OCI-LY1 (cell line): Measurements from ENCODE around the gene FAM222B.
A peak's percentile ranks its signal among the peaks of the same experiment; 100 is the strongest.

ENCODE experiments used
- H2AFZ ChIP-seq: fragments of 200-600 bp; sonication (generic), shearing (Covaris generic); 2 replicates; pipeline ENCODE4 v1.6.0; 2014; ENCODE audit warnings: antibody characterized with exemption, mild to moderate bottlenecking, low read length
- H3F3A ChIP-seq: fragments of 200-600 bp; sonication (generic), shearing (Covaris generic); 2 replicates; pipeline ENCODE4 v1.6.0; 2014; ENCODE audit warnings: mild to moderate bottlenecking, antibody characterized with exemption, low read length, moderate library complexity; ENCODE audit not compliant: insufficient read depth
- H3K27ac ChIP-seq: fragments of 200-600 bp; sonication (generic); 2 replicates; pipeline ENCODE4 v1.5.1; 2014; ENCODE audit warnings: low read length, mixed run types, mild to moderate bottlenecking, low read depth; ENCODE audit not compliant: poor library complexity, severe bottlenecking
- H3K27me3 ChIP-seq: fragments of 200-600 bp; sonication (generic); 2 replicates; pipeline ENCODE4 v1.6.0; 2014; ENCODE audit warnings: antibody characterized with exemption, mild to moderate bottlenecking, low read length, moderate library complexity; ENCODE audit not compliant: insufficient read depth
- H3K36me3 ChIP-seq: fragments of 200-600 bp; sonication (generic); 2 replicates; pipeline ENCODE4 v1.6.1; 2014; ENCODE audit warnings: mild to moderate bottlenecking, antibody characterized with exemption, low read length, moderate library complexity, mixed read lengths; ENCODE audit not compliant: insufficient read depth
- H3K4me1 ChIP-seq: fragments of 200-600 bp; sonication (generic); 2 replicates; pipeline ENCODE4 v1.5.1; 2014; ENCODE audit warnings: mild to moderate bottlenecking, low read length, moderate library complexity; ENCODE audit not compliant: insufficient read depth, severe bottlenecking
- H3K4me2 ChIP-seq: fragments of 200-600 bp; sonication (generic), shearing (Covaris generic); 2 replicates; pipeline ENCODE4 v1.6.1; 2014; ENCODE audit warnings: low read length
- H3K4me3 ChIP-seq: fragments of 200-600 bp; sonication (generic); 2 replicates; pipeline ENCODE4 v1.5.1; 2014; ENCODE audit warnings: low read length, low read depth, mild to moderate bottlenecking, mixed read lengths; ENCODE audit not compliant: poor library complexity, severe bottlenecking
- H3K79me2 ChIP-seq: fragments of 200-600 bp; shearing (Covaris generic); 2 replicates; pipeline ENCODE4 v1.6.1; 2016; ENCODE audit warnings: mixed run types, low read length, mixed read lengths; ENCODE audit not compliant: insufficient read depth
- H3K9ac ChIP-seq: fragments of 200-600 bp; sonication (generic), shearing (Covaris generic); 2 replicates; pipeline ENCODE4 v1.6.1; 2014; ENCODE audit warnings: mild to moderate bottlenecking, low read length, mixed read lengths
- H3K9me2 ChIP-seq: fragments of 200-600 bp; sonication (generic), shearing (Covaris generic); 2 replicates; pipeline ENCODE4 v1.6.1; 2014; ENCODE audit warnings: low read depth, mild to moderate bottlenecking, low read length, mixed read lengths
- H3K9me3 ChIP-seq: fragments of 200-600 bp; shearing (Covaris generic); 2 replicates; pipeline ENCODE4 v1.6.1; 2014; ENCODE audit warnings: low read length, mixed read lengths
- H4K20me1 ChIP-seq: fragments of 200-600 bp; sonication (generic), shearing (Covaris generic); 2 replicates; pipeline ENCODE4 v1.6.0; 2016; ENCODE audit warnings: mild to moderate bottlenecking, low read length; ENCODE audit not compliant: insufficient read depth
- CTCF ChIP-seq: fragments of 200-600 bp; sonication (generic), shearing (Covaris generic); IDR thresholded peaks from 2 replicates; pipeline ENCODE4 v1.5.1; 2017; ENCODE audit warnings: mild to moderate bottlenecking, antibody characterized with exemption, low read length, moderate library complexity, mixed read lengths
- EZH2 ChIP-seq: fragments of 200-600 bp; sonication (generic), shearing (Covaris generic); IDR thresholded peaks from 2 replicates; pipeline ENCODE4 v1.8.0; 2017; ENCODE audit warnings: borderline replicate concordance, mixed run types, mild to moderate bottlenecking, antibody characterized with exemption, low read length, moderate library complexity, mixed read lengths

FAM222B gene

GRCh38 chr17:28743243-28744103 lies 99.1 kb downstream of the FAM222B start, which contains the start of gene TRAF4:
Gene TRAF4, plus strand, starts transcription at chr17:28744011. Its CDS starts 102 bp downstream, at chr17:28744113.
- peak within 1 kb of the TSS; percentile 97 for H3K27ac ChIP-seq
- peak within 1 kb of the TSS; percentile 76 for H3K4me2 ChIP-seq
- no peaks in the 10 kb centered on the region for H4K20me1 ChIP-seq
- H3K79me2 ChIP-seq, result peaks cover 9% of the 10 kb centered on the region
- no peak within 1 kb of the TSS for H2AFZ ChIP-seq
- H3K9ac ChIP-seq, result peak within 1 kb of the TSS; percentile 95
- 0 out of 2 replicates have a peak, but pooled peaks cover 6% of the 10 kb centered on the region for H3K9me3 ChIP-seq
- H3K4me3 ChIP-seq, result peak within 1 kb of the TSS; percentile 87
- no peaks in the 10 kb centered on the region for H3F3A ChIP-seq
- H3K27me3 ChIP-seq, result no peaks in the 10 kb centered on the region
- H3K36me3 ChIP-seq, result peaks cover 62% of the 10 kb centered on the region
- peaks cover 71% of the 10 kb centered on the region for H3K4me1 ChIP-seq
- H3K9me2 ChIP-seq, result no peaks in the 10 kb centered on the region
- TF ChIP-seq EZH2 (no peak), CTCF (no peak)

GRCh38 chr17:28741358-28742349 lies 100.9 kb downstream of the FAM222B start:
- H3K9me3 ChIP-seq, result peaks cover 9% of the 10 kb centered on the region
- H3K4me2 ChIP-seq, result peak overlapping the region; percentile 36; the same call in 1 of the 2 replicates
- peaks cover 66% of the 10 kb centered on the region for H3K4me1 ChIP-seq
- peak overlapping the region; percentile 36; the same call in 1 of the 2 replicates for H3K9ac ChIP-seq
- peaks cover 52% of the 10 kb centered on the region for H3K36me3 ChIP-seq
- H3K27ac ChIP-seq, result peak overlapping the region; percentile 97
- H3K27me3 ChIP-seq, result no peaks in the 10 kb centered on the region
- no peaks in the 10 kb centered on the region for H4K20me1 ChIP-seq
- no peak overlapping the region for H2AFZ ChIP-seq
- TF ChIP-seq EZH2 (no peak), CTCF (no peak)
- peaks cover 9% of the 10 kb centered on the region for H3K79me2 ChIP-seq
- peak overlapping the region; percentile 4 for H3K4me3 ChIP-seq
- no peaks in the 10 kb centered on the region for H3K9me2 ChIP-seq
- no peaks in the 10 kb centered on the region for H3F3A ChIP-seq
